NCI-H1436 treated with DMSO at 0.1 percent for 48 hours (cell line): ENCODE results near the gene ASB16.
A peak's percentile ranks its signal among the peaks of the same experiment; 100 is the strongest.

Source experiments
- DNase-seq: peaks from one replicate; lab custom pipeline; 2025; lab: John Stamatoyannopoulos, UW

ASB16 gene

GRCh38 chr17:44222112-44222869 is 51.8 kb downstream of the ASB16 start:
- peak; percentile 45 for DNase-seq

GRCh38 chr17:44223541-44224071 is 53.1 kb downstream of the ASB16 start:
- DNase-seq, result no peak
